ENCODE data around the gene LIPI.
"Not testable (repeated sequence)": the region's sequence is repeated elsewhere in the genome, so short reads cannot be mapped to it uniquely, and the experiment has no call there.

The LIPI gene

GRCh38 chr21:14072761-14073535 lies 137.8 kb downstream of the LIPI start:
- DNase-seq: no peak

- DNase-seq: no peak
Observed at GRCh38 chr21:14071902-14072734, 138.6 kb downstream of the LIPI start.

DNA sequence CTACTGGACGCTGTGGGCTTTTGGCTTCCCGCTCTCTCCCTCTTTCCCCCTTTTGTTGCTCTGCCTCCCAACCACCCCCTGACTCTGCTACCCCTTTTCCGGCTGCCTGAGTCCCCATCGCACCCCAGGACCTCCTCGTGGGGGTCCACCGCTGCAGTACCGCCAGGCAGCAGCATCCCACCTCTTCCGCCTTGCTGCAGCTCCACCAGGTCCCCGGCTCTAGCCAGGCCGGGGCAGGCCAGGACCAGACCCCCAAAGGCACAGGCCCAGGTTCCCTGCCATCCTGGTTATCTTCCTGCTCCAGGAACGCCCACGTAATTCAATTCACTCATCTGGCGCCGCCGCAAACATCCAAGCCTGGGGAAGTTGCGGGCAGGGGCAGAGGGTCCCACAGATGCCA lies 139.8 kb downstream of the LIPI start:
- no peak for DNase-seq

- no peak for DNase-seq
Observed at GRCh38 chr21:14070049-14070893, 140.5 kb downstream of the LIPI start.

- no peak for DNase-seq
Observed at GRCh38 chr21:14064296-14064645, 146.5 kb downstream of the LIPI start.

DNA sequence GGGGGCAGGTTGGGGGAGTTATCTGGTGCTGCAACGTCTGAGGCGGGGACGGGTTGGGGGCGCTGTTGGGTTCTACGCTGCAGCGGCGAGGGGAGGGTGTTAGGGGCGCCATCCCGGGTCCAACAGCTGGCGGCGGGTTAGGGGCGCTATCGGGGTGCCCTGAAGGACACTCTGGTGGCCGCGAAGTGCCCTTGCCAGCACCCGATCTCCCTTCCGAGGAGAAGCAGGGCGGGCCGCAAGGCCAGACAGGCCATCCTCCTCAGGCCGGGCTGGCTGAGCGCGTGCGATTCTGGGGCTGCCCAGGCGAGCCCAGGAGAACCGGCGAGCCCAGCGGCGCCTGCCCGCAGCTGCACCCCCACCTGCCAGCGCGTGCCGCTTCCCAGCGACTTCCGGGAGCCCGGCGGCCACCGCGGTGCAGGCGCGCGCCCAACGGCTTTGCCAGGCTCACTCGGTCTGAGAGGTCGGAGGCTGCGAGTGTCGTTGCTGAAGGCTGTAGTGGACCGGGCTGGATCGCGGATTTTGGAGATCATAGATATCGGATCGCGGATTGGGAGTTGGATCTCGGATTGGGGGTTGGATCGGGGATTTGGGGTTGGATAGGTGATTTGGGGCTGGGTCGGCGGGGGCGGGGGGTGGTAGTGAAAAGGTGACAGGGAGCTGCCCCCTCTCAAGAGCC lies 147.0 kb downstream of the LIPI start:
- not testable (repeated sequence) for DNase-seq

DNA sequence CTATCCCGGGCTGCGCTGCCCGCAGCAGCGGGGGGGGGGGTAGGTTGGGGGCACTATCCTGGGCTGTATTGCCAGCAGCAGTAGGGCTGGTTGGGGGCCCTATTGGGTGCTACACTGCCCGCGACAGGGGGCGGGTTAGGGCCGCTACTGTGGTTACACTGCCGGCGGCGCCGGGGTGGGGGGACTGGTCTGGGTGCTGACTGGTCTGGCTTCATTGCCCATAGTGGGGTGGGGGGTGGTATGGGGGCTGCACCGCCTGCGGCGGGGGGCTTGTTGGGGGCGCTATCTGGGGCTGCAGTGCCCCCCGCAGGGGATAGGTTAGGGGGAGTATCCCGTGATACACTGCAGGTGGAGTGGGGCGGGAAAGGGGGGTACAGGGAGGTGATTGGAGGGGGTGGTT lies 148.1 kb downstream of the LIPI start:
- not testable (repeated sequence) for DNase-seq

DNA sequence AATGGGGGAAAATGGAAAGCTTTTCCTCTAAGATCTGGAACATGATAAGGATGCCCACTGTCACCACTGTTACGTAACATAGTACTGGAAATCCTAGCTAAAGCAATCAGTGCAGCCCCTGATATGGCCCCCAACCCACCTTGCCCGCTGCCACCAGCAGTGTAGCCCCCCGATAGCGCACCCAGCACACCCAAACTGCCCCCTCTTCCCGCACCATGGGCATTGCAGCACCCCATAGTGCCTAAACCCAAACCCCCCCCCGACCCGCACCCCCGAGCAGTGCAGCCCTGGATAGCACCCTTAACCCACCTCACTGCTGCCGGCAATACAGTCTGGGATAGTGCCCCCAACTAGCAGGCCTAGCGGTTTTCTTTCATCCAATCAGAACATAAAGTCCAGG lies 148.9 kb downstream of the LIPI start:
- DNase-seq: not testable (repeated sequence)

- not testable (repeated sequence) for DNase-seq
Observed at GRCh38 chr21:14058995-14059627, 151.6 kb downstream of the LIPI start.
